OCI-LY1 (cell line): ENCODE data around the gene MAF.

ENCODE experiments used
- H2AFZ ChIP-seq: fragments of 200-600 bp; sonication (generic), shearing (Covaris generic); 2 replicates; pipeline ENCODE4 v1.6.0; 2014; ENCODE audit warnings: antibody characterized with exemption, mild to moderate bottlenecking, low read length
- H3F3A ChIP-seq: fragments of 200-600 bp; sonication (generic), shearing (Covaris generic); 2 replicates; pipeline ENCODE4 v1.6.0; 2014; ENCODE audit warnings: mild to moderate bottlenecking, antibody characterized with exemption, low read length, moderate library complexity; ENCODE audit not compliant: insufficient read depth
- H3K27ac ChIP-seq: fragments of 200-600 bp; sonication (generic); 2 replicates; pipeline ENCODE4 v1.5.1; 2014; ENCODE audit warnings: low read length, mixed run types, mild to moderate bottlenecking, low read depth; ENCODE audit not compliant: poor library complexity, severe bottlenecking
- H3K27me3 ChIP-seq: fragments of 200-600 bp; sonication (generic); 2 replicates; pipeline ENCODE4 v1.6.0; 2014; ENCODE audit warnings: antibody characterized with exemption, mild to moderate bottlenecking, low read length, moderate library complexity; ENCODE audit not compliant: insufficient read depth
- H3K36me3 ChIP-seq: fragments of 200-600 bp; sonication (generic); 2 replicates; pipeline ENCODE4 v1.6.1; 2014; ENCODE audit warnings: mild to moderate bottlenecking, antibody characterized with exemption, low read length, moderate library complexity, mixed read lengths; ENCODE audit not compliant: insufficient read depth
- H3K4me1 ChIP-seq: fragments of 200-600 bp; sonication (generic); 2 replicates; pipeline ENCODE4 v1.5.1; 2014; ENCODE audit warnings: mild to moderate bottlenecking, low read length, moderate library complexity; ENCODE audit not compliant: insufficient read depth, severe bottlenecking
- H3K4me2 ChIP-seq: fragments of 200-600 bp; sonication (generic), shearing (Covaris generic); 2 replicates; pipeline ENCODE4 v1.6.1; 2014; ENCODE audit warnings: low read length
- H3K4me3 ChIP-seq: fragments of 200-600 bp; sonication (generic); 2 replicates; pipeline ENCODE4 v1.5.1; 2014; ENCODE audit warnings: low read length, low read depth, mild to moderate bottlenecking, mixed read lengths; ENCODE audit not compliant: poor library complexity, severe bottlenecking
- H3K79me2 ChIP-seq: fragments of 200-600 bp; shearing (Covaris generic); 2 replicates; pipeline ENCODE4 v1.6.1; 2016; ENCODE audit warnings: mixed run types, low read length, mixed read lengths; ENCODE audit not compliant: insufficient read depth
- H3K9ac ChIP-seq: fragments of 200-600 bp; sonication (generic), shearing (Covaris generic); 2 replicates; pipeline ENCODE4 v1.6.1; 2014; ENCODE audit warnings: mild to moderate bottlenecking, low read length, mixed read lengths
- H3K9me2 ChIP-seq: fragments of 200-600 bp; sonication (generic), shearing (Covaris generic); 2 replicates; pipeline ENCODE4 v1.6.1; 2014; ENCODE audit warnings: low read depth, mild to moderate bottlenecking, low read length, mixed read lengths
- H3K9me3 ChIP-seq: fragments of 200-600 bp; shearing (Covaris generic); 2 replicates; pipeline ENCODE4 v1.6.1; 2014; ENCODE audit warnings: low read length, mixed read lengths
- H4K20me1 ChIP-seq: fragments of 200-600 bp; sonication (generic), shearing (Covaris generic); 2 replicates; pipeline ENCODE4 v1.6.0; 2016; ENCODE audit warnings: mild to moderate bottlenecking, low read length; ENCODE audit not compliant: insufficient read depth
- EZH2 ChIP-seq: fragments of 200-600 bp; sonication (generic), shearing (Covaris generic); IDR thresholded peaks from 2 replicates; pipeline ENCODE4 v1.8.0; 2017; ENCODE audit warnings: borderline replicate concordance, mixed run types, mild to moderate bottlenecking, antibody characterized with exemption, low read length, moderate library complexity, mixed read lengths
- TF ChIP-seq, protein P1 (sequence below): fragments of 200-600 bp; sonication (generic), shearing (Covaris generic); IDR thresholded peaks from 2 replicates; pipeline ENCODE4 v1.5.1; 2017; ENCODE audit warnings: mild to moderate bottlenecking, antibody characterized with exemption, low read length, moderate library complexity, mixed read lengths

MAF gene

DNA sequence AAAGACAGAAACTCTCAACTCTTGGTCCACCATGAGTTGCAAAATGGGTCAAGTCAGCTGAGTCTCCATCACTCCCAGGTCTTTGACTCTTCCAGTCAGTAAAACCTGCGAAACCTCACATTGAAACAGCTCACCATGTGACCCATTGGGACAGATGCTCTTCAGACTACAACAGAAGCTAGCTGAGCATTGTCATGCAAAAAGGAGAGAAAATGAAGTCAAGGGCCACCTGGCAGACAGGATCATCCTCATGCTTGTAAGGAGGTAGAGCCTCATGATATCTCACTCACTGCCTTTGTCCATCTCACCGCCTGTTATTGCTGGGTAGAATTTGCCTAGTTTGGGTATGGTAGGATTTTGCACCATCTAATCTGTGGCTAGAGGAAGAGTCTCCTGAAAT, 50.2 kb downstream of the MAF start:
- no peaks in the 10 kb centered on the region for H3K36me3 ChIP-seq
- no peak overlapping the region for H2AFZ ChIP-seq
- H3K27me3 ChIP-seq: no peaks in the 10 kb centered on the region
- H3F3A ChIP-seq: no peaks in the 10 kb centered on the region
- no peak overlapping the region for H3K27ac ChIP-seq
- H4K20me1 ChIP-seq: no peaks in the 10 kb centered on the region
- H3K79me2 ChIP-seq: no peaks in the 10 kb centered on the region
- no peak overlapping the region for H3K4me2 ChIP-seq
- TF ChIP-seq EZH2: no peak
- TF ChIP-seq, protein P1, sequence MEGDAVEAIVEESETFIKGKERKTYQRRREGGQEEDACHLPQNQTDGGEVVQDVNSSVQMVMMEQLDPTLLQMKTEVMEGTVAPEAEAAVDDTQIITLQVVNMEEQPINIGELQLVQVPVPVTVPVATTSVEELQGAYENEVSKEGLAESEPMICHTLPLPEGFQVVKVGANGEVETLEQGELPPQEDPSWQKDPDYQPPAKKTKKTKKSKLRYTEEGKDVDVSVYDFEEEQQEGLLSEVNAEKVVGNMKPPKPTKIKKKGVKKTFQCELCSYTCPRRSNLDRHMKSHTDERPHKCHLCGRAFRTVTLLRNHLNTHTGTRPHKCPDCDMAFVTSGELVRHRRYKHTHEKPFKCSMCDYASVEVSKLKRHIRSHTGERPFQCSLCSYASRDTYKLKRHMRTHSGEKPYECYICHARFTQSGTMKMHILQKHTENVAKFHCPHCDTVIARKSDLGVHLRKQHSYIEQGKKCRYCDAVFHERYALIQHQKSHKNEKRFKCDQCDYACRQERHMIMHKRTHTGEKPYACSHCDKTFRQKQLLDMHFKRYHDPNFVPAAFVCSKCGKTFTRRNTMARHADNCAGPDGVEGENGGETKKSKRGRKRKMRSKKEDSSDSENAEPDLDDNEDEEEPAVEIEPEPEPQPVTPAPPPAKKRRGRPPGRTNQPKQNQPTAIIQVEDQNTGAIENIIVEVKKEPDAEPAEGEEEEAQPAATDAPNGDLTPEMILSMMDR: no peak
- no peak overlapping the region for H3K4me3 ChIP-seq
- no peaks in the 10 kb centered on the region for H3K9me2 ChIP-seq
- H3K4me1 ChIP-seq: no peaks in the 10 kb centered on the region
- H3K9ac ChIP-seq: no peak overlapping the region
- H3K9me3 ChIP-seq: no peaks in the 10 kb centered on the region

DNA sequence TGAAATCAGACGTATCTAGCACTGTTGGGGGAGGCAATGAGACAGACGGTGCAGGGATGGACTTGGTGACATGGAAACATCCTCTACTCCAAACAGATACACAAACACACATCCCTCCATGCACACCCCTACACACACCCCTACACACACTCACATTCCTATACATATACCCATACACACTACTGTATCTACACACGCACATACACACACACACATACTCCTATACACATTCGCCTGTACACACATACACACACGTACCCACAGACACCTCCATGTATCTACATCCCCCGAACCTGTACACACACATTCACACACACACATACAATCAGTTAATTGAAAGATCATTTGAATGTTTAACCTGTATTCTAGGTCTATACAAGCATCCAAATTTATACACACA, 53.5 kb downstream of the MAF start:
- Histone ChIP-seq H3K9ac (no peak overlapping the region), H3K27me3 (no peaks in the 10 kb centered on the region), H3F3A (no peaks in the 10 kb centered on the region), H3K9me2 (no peaks in the 10 kb centered on the region), H4K20me1 (no peaks in the 10 kb centered on the region), H3K4me3 (no peak overlapping the region), H3K9me3 (no peaks in the 10 kb centered on the region), H2AFZ (no peak overlapping the region), H3K27ac (no peak overlapping the region), H3K79me2 (no peaks in the 10 kb centered on the region), H3K4me2 (no peak overlapping the region), H3K36me3 (no peaks in the 10 kb centered on the region), H3K4me1 (no peaks in the 10 kb centered on the region)
- no peak for TF ChIP-seq EZH2
- TF ChIP-seq, protein P1: no peak
